HepG2 (cell line): ENCODE data around the gene LHB. TPM values are rescaled to one million over a fixed set of nuclear protein-coding genes. Genes with fewer than 3 reads are reported as not detected.

Source experiments
- BRF2 ChIP-seq: sonication (generic); formaldehyde crosslinking; IDR thresholded peaks from 2 replicates; pipeline ENCODE4 v1.8.1; 2022; ENCODE audit warnings: mild to moderate bottlenecking, missing genetic modification reagents
- ERF ChIP-seq: IDR thresholded peaks from 2 replicates; pipeline ENCODE4 v1.6.1; 2018; ENCODE audit warnings: missing biosample characterization, missing genetic modification reagents
- FIP1L1 ChIP-seq: fragments of 200-400 bp; formaldehyde crosslinking; IDR thresholded peaks from 2 replicates; pipeline ENCODE4 v1.6.1; 2018; ENCODE audit warnings: low read depth, mild to moderate bottlenecking, low read length, moderate library complexity, borderline replicate concordance; ENCODE audit not compliant: insufficient read depth
- FUBP1 ChIP-seq: sonication (generic); formaldehyde crosslinking; IDR thresholded peaks from 2 replicates; pipeline ENCODE4 v1.5.1; 2020; ENCODE audit warnings: missing genetic modification reagents, mild to moderate bottlenecking, borderline replicate concordance
- JUND ChIP-seq: sonication (generic); formaldehyde crosslinking; IDR thresholded peaks from 2 replicates; pipeline ENCODE4 v1.8.0; 2022; ENCODE audit warnings: mild to moderate bottlenecking, missing genetic modification reagents
- KLF16 ChIP-seq, 2 experiments: sonication (generic) in 1 of 2; formaldehyde crosslinking in 1 of 2; IDR thresholded peaks; 2 replicates each; pipeline versions ENCODE4 v1.6.1 to v1.8.0; 2016 to 2023; ENCODE audit warnings: missing genetic modification reagents in 2 of 2, missing compliant biosample characterization in 1 of 2
- MAF1 ChIP-seq: sonication (generic); formaldehyde crosslinking; IDR thresholded peaks from 2 replicates; pipeline ENCODE4 v1.5.0; 2020; ENCODE audit warnings: missing genetic modification reagents, borderline replicate concordance
- MATR3 ChIP-seq: sonication (generic); formaldehyde crosslinking; IDR thresholded peaks from 2 replicates; pipeline ENCODE4 v1.4.0; 2020; ENCODE audit warnings: missing genetic modification reagents
- PATZ1 ChIP-seq: sonication (generic); formaldehyde crosslinking; IDR thresholded peaks from 2 replicates; pipeline ENCODE4 v1.4.0; 2020; ENCODE audit warnings: missing genetic modification reagents
- TFAP4 ChIP-seq: sonication (generic); IDR thresholded peaks from 2 replicates; pipeline ENCODE4 v1.6.1; 2016; ENCODE audit warnings: low read depth, borderline replicate concordance
- ZNF121 ChIP-seq: sonication (generic); formaldehyde crosslinking; IDR thresholded peaks from 2 replicates; pipeline ENCODE4 v1.5.0; 2020; ENCODE audit warnings: mild to moderate bottlenecking, missing genetic modification reagents
- ZNF337 ChIP-seq: sonication (generic); formaldehyde crosslinking; IDR thresholded peaks from 2 replicates; pipeline ENCODE4 v1.5.1; 2020; ENCODE audit warnings: missing genetic modification reagents, low read depth, mild to moderate bottlenecking, borderline replicate concordance
- ZNF652 ChIP-seq: IDR thresholded peaks from 2 replicates; pipeline ENCODE4 v1.6.1; 2016; ENCODE audit warnings: low read depth, borderline replicate concordance
- ZNF687 ChIP-seq: sonication (generic); formaldehyde crosslinking; IDR thresholded peaks from 2 replicates; pipeline ENCODE4 v1.5.1; 2020; ENCODE audit warnings: mild to moderate bottlenecking, missing genetic modification reagents, moderate library complexity
- ZNF740 ChIP-seq: sonication (generic); formaldehyde crosslinking; IDR thresholded peaks from 2 replicates; pipeline ENCODE4 v1.4.0; 2020; ENCODE audit warnings: missing genetic modification reagents
- ZNF768 ChIP-seq: sonication (generic); formaldehyde crosslinking; IDR thresholded peaks from 2 replicates; pipeline ENCODE4 v1.4.0; 2020; ENCODE audit warnings: missing genetic modification reagents
- ZSCAN20 ChIP-seq: sonication (generic); formaldehyde crosslinking; IDR thresholded peaks from 2 replicates; pipeline ENCODE4 v1.4.0; 2020; ENCODE audit warnings: missing genetic modification reagents, mild to moderate bottlenecking, borderline replicate concordance
- polyA plus RNA-seq, 8 experiments: library from polyadenylated mRNA; depleted of rRNA in 3 of 8; stranded (reverse) in 7 of 8; unstranded in 1 of 8; fragments of >200 nt; fragmentation: Illumina TruSeq in 4 of 8; extraction: Trizol in 4 of 8; gene quantifications; 2 replicates each; pipeline versions ENCODE4 v1.2.1 to v1.2.3, GENCODE V29; 2011 to 2016; ENCODE audit warnings: low read depth in 4 of 8, missing spikeins in 1 of 8, mixed read lengths in 1 of 8; ENCODE audit not compliant: insufficient read depth in 1 of 8
- total RNA-seq, 5 experiments: library from RNA; depleted of rRNA; stranded (reverse); fragments of >200 nt; fragmentation: Illumina TruSeq; extraction: Trizol; gene quantifications; 2 replicates each; pipeline ENCODE4 v1.2.3, GENCODE V29; 2016; ENCODE audit warnings: low read depth in 1 of 5

LHB gene
- total and polyA plus RNA-seq, 2 of the 13 experiments (the other 11 are each of a cell fraction or from before 2014, with no cell fraction given), result not detected

GRCh38 chr19:48993175-48994034, 23.5 kb downstream of the LHB start, which contains the start of the genes GYS1 and RUVBL2 (continued):
- TF ChIP-seq ZNF337 (0 out of 2 replicates have a peak, but pooled peaks have one; percentile 54), MAF1 (CRISPR knock-in tag) (no peak; the same call in 1 of the 2 replicates), ZNF740 (CRISPR knock-in tag) (peak; percentile 100), PATZ1 (CRISPR knock-in tag) (peak; percentile 64), ZSCAN20 (CRISPR knock-in tag) (no peak), FUBP1 (CRISPR knock-in tag) (no peak), ZNF768 (CRISPR knock-in tag) (no peak; the same call in 1 of the 2 replicates), TFAP4 (no peak; the same call in 1 of the 2 replicates), ZNF121 (CRISPR knock-in tag) (no peak), ERF (peak; percentile 72; the same call in 1 of the 2 replicates), ZNF652 (CRISPR knock-in tag) (no peak), ZNF687 (CRISPR knock-in tag) (peak; percentile 75), BRF2 (CRISPR knock-in tag) (0 out of 2 replicates have a peak, but pooled peaks have one; percentile 10), JUND (CRISPR knock-in tag) (0 out of 2 replicates have a peak, but pooled peaks have one; percentile 45), MATR3 (CRISPR knock-in tag) (no peak), FIP1L1 (no peak), KLF16 (CRISPR knock-in tag; IDR thresholded peaks at IDR 0.05) (peak in 1 of 2 experiments; percentile 57; a peak in 1 of 4 replicates)
